ENCODE measurements around the gene ZFP36L2.

Gene ZFP36L2

DNA sequence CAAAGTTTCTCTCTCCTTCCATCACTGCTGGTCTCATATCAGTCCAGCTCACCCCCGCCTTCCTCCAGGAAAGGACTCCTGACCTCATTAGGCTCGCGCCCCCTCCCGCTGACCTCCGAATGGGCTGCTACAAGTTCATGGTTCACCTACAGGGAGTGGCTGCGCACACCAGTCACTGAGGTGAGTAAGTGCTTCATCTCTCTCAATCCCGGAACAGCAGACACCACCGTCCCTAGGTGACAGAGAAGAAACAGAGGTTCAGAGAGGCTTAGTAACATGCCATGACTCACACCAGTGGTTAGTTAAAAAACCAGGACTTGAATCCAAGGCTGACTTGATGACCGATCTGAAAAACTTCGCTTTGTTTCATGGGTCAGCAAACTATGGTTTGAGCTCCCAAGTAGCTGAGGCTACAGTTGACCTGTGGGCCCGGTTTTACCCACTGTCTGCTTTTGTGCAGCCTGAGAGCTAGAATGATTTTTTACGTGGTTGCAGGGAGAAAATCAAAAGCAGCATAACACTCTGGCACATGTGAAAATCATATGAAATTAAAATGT lies 42.0 kb downstream of the ZFP36L2 start:
- no peak for DNase-seq

DNA sequence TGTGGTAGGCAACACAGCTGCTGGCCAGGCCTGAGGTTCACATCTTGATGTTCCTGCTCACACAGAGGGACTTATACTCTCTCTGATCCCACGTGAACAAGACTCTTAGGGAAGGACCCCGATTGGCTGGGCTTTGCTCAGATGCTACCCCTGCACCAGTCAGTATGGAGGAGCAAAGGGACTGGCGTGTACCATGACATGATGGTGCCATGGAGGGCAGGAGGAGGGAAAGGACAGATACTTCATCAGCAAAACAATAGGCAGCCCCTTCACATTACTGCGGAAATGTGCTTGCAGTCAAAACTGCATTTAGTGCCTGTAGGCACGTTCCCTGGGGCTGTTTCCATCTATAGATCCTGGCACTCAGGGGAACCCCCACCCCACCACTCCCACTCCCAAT lies 42.7 kb downstream of the ZFP36L2 start:
- DNase-seq: no peak

DNA sequence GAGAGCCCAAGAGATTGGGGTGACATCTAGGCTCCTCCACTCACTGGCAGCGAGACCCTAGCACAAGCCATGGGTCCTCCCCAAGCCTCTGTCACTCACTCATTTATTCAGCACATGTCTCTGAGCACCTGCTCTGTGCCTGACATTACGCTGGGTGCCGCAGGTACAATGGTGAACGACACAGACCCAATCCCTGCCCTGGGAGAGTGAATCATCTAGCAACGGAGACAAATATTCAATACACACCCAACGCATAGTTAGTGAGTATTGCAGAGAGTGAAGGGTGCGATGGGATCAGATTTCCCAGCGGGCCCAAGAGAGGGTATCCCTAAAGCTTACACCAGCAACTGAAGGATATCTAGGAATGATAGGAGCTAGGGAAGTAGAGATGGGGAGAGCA lies 45.5 kb downstream of the ZFP36L2 start:
- no peak for DNase-seq

DNA sequence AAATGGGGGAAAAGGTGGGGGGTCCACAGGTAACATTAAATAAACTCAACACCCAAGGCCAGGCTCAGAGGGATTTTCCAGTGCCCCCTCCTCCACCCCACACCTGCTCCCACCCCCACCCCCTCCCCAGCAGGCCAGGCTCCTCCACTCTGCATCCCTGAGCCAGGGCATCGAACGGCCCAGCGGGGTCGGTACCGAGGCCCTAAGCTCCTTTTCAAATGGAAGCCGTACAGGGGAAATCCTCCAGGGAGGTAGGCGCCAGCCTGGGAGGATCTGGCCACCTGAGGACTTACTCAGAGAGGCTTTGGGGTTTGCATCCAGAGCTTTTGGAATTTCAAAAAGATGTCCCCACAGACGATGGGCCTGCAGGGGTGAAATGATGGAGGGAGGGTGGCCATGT lies 46.5 kb downstream of the ZFP36L2 start:
- DNase-seq: no peak

DNA sequence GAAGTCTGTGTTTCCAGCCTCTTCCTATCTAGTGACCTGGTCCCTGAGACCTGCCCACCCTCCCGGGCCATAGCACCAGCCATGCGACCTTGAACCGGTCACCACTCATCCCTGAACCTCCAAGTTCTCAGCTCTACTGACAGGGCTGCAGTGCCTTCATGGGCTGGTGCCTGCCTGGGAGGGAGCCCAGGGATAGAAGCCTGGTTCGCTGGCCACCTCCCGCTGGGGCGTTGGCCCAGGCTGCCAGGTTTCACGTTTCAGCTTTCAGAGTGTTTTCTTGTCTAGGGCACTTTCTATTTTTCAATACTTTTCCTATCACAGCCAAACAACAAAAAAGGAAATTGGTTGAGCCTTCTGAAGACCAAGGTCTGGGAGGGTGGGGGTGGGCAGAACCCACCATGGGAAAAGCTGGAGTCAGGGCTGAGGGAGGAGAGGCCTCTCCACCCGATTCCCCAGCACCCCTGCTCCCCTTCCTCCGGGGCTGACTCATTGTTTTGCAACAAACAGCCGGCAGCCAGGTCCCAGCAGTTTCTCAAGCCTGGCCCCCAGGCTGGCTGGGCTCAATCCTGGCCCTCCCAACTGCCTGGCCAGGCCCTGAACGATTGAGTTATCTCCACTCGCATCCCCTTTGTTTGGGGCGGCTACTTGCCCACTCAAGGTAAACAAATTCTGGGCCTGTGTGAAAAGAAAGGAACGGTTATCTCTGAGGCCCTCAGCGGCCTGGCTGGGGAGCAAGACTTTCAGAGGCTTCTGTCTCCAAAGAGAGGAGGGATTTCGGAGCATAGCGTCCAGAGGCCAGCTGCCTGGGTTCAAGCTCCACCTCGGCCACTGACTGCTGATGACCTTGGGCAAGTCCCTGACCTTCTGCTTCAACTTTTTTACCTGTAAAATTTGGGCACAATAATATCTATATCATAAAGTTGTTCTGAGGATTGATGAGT lies 47.5 kb downstream of the ZFP36L2 start:
- peak; percentile 80 for DNase-seq

DNA sequence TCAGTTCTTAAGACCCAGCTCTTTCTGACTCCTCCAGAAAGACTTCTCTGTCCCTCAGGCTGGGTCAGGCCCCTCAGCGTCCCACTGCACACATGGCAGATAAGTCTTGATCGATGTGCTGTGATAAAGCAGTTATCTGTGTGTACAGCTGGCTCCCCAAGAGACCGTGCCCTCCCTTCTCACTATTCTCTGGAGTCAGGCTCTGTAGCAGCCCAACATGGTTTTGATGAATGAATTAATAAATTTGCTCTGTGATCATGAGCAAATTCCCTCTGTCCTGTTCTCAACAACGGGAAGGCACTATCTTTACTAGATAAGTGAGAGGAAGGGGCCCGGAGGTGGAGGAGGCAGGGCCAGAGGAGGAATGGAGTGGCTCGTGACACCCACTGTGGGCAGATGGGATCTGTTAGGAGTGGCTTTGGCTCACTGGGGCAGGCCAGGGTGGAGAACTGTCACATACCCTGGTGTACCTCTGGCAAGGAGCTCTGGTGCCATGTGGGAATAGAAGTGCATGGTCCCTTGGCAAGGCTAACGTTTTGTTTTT lies 48.3 kb downstream of the ZFP36L2 start:
- peak; percentile 23 for DNase-seq

DNA sequence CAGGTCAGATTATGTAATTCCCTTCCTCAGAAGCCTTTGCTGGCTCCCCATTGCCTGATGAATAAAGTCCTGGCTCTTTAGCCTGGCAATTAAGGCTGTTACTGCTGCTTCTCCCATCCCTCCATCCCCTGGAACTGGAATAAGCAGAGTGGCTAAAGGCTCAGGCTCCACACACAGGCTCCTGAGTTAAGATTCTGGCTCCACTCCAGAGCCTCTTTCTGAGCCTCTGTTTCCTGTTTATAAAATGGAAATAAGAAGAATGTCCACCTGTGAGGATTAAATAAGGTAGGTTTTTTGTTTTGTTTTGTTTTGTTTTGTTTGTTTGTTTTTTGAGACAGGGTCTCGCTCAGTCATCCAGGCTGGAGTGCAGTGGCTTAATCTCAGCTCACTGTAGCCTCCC lies 50.0 kb downstream of the ZFP36L2 start:
- DNase-seq: no peak

DNA sequence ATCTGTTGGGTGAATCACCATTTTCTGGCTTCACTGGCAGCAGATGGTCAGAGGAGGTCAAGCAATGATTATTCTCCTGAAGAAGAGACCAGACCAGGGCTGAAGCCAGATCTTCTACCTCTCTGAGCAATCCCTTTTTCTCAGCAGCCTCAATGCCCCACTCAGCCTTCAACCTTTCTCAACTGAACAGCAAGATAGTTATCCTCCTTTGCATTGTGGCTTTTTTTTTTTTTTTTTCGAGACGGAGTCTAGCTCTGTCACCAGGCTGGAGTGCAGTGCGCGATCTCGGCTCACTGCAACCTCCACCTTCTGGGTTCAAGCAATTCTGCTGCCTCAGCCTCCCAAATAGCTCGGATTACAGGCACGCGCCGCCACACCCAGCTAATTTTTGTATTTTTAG lies 50.5 kb downstream of the ZFP36L2 start:
- no peak for DNase-seq

DNA sequence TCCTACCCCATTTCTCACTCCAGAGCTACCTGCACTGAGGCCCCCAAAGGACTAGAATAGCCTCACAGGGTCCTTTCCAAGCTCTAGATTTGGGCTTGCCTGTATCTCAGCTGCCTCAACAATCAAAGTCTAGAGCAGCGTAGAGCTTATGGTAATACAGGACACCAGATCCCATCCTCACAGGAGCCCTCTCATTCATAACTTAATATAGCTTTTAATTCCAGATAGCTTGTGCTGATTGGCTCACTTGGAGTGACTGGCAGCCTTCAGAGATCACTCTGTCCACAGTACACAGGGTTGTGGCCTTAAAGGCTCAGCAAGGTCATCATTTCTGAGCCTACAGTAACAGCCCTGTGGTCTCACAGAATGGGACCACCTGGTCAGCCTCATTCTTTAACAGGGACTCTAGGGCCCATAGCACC lies 51.4 kb downstream of the ZFP36L2 start:
- no peak for DNase-seq

DNA sequence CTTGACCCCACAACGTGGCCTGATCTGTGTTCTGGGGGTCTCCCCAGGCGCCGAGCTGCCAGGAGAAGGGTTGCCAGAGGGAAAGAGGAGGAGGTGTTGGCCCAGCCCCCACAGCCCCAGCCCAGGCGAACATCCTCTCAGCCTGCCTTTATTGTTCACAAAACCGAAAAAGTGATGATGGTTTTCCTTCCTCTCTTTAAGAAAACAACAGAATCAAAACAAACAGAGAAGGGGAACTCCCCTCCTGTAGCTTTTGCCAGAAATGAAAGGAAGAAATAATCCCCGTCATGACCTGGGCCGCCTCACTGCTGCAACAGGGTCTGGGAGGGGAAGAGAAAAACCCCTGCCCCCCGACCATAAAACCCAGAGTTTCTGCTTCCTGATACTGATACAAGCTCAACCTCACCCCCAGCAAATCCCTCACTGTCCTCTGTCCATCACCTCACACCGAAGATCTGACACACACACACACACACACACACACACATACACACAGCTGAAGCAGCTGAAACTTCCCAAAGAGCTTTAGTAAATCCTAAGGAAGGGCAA lies 52.0 kb downstream of the ZFP36L2 start:
- no peak for DNase-seq

All from GF-D8 (cell line).